NCI-H146 treated with DMSO at 0.1 percent for 48 hours (cell line): Measurements from ENCODE around the gene RPS14.
"Not testable (repeated sequence)": the region's sequence is repeated elsewhere in the genome, so short reads cannot be mapped to it uniquely, and the experiment has no call there.

Experiments
- DNase-seq: peaks from one replicate; lab custom pipeline; 2025; ENCODE audit not compliant: unreplicated experiment; lab: John Stamatoyannopoulos, UW

The RPS14 gene

GRCh38 chr5:150413902-150414790 is 35.4 kb downstream of the RPS14 start:
- DNase-seq = not testable (repeated sequence)

- no peak for DNase-seq
These were observed 36.2 kb downstream of the RPS14 start for GRCh38 chr5:150413176-150413901.

GRCh38 chr5:150412319-150413175 is 37.0 kb downstream of the RPS14 start, which contains the start of gene CD74:
Gene CD74 (minus strand): TSS chr5:150412910. CDS start chr5:150412749, 161 bp downstream.
- DNase-seq = no peak

GRCh38 chr5:150411245-150411979 is 38.1 kb downstream of the RPS14 start:
- no peak for DNase-seq

GRCh38 chr5:150410524-150411244 is 38.9 kb downstream of the RPS14 start:
- peak; percentile 39 for DNase-seq

GRCh38 chr5:150409638-150410523 is 39.7 kb downstream of the RPS14 start:
- peak; percentile 75 for DNase-seq

- DNase-seq = no peak
These were observed 41.2 kb downstream of the RPS14 start for GRCh38 chr5:150408231-150408943.

GRCh38 chr5:150407096-150407720 is 42.3 kb downstream of the RPS14 start:
- peak; percentile 11 for DNase-seq

GRCh38 chr5:150406723-150407095 is 42.8 kb downstream of the RPS14 start:
- no peak for DNase-seq

GRCh38 chr5:150406103-150406722 is 43.3 kb downstream of the RPS14 start:
- no peak for DNase-seq

- DNase-seq = no peak
These were observed 44.4 kb downstream of the RPS14 start for GRCh38 chr5:150404941-150405816.

GRCh38 chr5:150404535-150404934 is 45.0 kb downstream of the RPS14 start:
- no peak for DNase-seq

GRCh38 chr5:150404121-150404520 is 45.4 kb downstream of the RPS14 start:
- DNase-seq = no peak

GRCh38 chr5:150402901-150403342 is 46.6 kb downstream of the RPS14 start:
- DNase-seq = no peak

GRCh38 chr5:150402229-150402773 is 47.2 kb downstream of the RPS14 start:
- DNase-seq = no peak
